ENCODE measurements around the gene ADA.
"Not testable (repeated sequence)": the region's sequence is repeated elsewhere in the genome, so short reads cannot be mapped to it uniquely, and the experiment has no call there.

The ADA gene

DNA sequence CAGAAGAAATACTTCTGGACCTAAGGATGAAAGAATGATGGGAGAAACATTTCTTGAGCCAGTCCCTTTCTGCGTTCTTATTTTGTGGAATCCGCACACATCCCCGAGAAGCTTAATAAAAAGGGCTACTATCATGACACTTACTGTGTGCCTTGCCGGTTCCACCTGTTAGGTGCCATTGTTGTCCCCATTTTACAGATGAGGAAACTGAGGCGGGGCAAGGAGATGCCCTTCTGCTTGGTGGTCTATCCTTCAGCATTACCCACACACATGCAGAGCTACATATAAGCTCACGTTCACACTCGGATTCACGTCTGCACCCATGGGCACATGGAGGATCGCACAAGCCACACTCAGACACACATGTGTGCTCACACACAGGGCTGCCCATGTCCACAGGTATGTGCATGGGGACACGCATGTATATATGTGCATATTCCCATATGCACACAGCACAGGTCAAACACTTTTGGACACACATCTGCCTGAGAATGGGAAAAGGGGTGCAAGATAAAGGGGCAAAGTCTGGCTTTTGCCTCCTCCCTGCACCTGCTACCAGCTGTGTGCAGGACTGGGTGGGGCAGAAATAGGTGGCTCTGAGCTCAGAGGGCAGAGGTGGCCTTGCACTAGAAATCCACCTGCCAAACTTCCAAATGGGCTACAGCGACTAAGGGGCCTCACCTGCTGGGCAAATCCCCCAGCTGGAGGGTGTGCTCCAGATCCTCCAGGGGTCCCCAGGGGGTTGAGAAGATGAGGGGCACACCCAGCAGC, 30.5 kb upstream of the ADA start:
- in situ Hi-C loops (cut with MboI; ENCODE audit: low sequenced_read_pairs): loop anchor here (10.0 kb wide), 1 partner anchor 183 kb away; no protein-coding TSS in a partner anchor

DNA sequence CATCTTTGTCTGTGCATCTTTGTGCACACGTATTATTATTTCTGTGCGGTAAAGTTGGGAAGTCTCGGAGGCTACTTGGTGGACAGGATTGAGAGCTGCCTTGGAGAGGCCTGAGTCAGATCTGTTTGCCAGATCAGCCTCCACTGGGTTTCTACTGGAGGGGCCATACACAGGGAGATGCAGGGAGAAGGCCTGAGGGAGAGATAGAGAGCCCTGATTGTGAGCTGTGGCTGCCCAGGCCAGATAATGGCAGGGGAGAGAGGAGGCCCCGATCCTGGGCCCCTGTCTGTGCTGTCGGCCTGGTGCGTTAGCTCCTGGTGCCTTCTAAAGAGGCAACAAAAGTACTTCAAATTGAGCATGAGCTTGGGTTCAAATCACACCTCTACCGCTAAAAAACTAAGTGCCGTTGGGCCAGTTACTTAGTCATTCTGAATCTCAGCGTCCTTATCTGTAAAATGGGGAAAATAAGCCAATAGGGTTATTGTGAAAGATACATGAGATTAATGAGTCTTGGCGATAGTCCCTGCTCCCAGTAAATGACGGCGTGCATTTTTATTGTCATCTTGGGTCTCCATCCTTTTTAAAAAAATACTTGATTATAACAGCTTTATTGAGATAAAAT, 27.6 kb upstream of the ADA start:
- in situ Hi-C loops (cut with MboI; ENCODE audit: low sequenced_read_pairs): no loop called here

DNA sequence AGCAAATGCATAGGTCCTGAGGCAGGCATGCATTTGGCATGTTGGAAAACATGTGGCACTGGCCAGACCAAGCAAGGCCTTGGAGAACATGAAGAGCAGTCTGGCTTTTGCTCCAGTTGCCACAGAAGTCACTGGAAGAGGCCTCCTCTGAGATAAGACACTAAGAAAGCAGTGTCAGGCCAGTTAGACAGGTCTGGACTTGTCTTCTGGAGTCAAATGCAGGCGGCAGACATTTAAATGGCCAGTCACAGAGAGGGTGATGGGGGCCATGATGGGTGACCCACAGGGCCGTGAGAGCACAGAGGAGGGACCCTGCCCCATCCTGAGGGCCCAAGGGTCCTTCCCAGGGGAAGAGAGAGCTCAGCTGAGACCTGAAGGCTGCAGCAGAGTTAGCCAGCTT, 26.7 kb upstream of the ADA start:
- in situ Hi-C loops (cut with MboI; ENCODE audit: low sequenced_read_pairs): no loop called here

DNA sequence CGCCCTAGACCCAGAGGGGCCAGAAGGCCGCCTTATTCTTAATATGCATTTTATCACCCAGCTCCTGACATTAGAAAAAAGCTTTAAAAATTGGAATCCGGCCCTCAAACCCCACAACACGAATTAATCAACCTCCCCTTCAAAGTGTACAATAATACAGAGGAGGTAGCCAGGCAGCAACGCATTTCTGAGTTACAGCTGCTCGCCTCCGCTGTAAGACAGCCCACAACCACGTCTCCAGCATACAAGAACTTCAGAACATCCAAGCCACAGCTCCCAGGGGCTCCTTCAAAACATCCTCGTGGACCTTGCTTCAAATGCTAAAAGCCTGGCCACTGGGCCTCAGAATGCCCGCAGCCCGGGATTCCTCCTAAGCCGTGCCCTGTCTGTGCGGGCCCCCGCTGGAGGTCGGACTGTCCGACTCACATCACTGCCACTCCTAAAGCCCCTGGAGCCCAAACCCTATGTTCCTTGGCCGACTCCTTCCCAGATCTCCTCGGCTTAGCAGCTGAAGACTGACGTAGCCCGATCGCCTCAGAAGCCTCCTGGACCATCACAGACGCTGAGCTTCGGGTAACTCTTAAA, 20.9 kb upstream of the ADA start:
- in situ Hi-C loops (cut with MboI; ENCODE audit: low sequenced_read_pairs): not testable (repeated sequence)

DNA sequence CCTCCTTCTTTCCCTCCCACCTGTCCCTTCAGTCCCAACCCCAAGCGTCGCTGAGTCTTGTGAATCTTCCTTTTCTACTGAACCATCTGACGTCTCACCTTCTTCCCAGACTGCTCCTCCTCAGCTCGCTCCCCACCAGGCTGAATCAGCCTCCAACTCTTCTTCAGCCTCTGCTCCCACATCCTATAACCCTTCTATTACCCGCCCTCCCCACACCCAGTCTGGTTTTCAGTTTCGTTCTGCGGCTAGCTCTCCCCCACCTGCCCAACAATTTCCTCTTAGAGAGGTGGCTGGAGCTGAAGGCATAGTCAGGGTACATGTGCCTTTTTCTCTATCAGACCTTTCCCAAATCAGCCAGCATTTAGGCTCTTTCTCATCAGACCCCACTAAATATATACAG, 20.0 kb upstream of the ADA start:
- in situ Hi-C loops (cut with MboI; ENCODE audit: low sequenced_read_pairs): not testable (repeated sequence)

DNA sequence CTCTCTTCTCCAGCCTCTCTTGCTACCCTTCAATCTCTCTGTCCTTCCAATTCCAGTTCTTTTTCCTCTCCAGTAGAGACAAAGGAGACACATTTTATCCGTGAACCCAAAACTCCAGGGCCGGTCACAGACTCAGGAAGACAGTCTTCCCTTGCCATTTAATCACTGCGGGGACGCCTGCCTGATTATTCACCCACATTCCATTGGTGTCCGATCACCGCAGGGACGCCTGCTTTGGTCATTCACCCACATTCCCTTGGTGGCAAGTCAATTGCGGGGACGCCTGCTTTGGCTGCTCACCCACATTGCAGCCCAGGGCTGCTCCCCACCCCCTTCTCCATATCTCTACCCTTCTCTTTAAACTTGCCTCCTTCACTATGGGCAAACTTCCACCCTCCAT, 19.4 kb upstream of the ADA start:
- in situ Hi-C loops (cut with MboI; ENCODE audit: low sequenced_read_pairs): not testable (repeated sequence)

DNA sequence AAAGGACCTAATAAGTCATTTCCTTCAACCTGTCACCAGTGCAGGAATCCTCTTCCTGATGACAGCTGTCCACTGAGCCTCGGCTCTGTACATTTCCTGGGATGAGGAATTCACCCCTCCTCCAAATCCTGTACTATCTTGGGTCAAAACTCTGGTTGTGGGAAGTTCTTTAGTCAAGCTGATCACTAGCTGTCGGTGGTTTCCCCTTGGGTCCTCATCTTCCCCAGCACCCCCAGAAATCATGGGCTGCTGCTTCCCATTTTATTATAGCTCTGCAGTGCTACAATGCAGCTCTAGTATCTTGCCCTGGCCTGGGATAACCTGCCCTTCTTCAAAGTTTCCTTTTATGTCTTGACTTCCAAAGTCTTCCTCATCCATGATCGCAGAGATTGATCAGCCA, 14.6 kb upstream of the ADA start:
- in situ Hi-C loops (cut with MboI; ENCODE audit: low sequenced_read_pairs): no loop called here

DNA sequence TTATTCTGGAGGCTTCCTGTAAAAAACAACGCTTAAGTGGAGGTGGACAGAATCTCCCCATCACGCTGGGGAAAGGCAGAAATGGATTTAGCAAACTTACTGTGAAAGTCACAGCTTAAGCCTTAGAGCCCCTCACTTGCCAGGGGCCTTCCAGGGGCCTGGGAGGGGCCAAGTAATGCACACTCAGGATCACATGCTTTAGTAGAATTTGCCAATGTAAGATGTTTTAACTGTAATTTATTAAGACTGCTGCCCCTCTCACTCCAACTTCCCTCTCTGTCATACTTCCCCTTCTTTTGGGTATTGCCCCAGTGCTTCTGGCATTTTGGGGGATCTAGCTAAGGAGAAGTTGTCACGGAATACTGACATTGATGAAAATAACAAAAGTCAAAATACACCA, 12.6 kb upstream of the ADA start:
- in situ Hi-C loops (cut with MboI; ENCODE audit: low sequenced_read_pairs): no loop called here

DNA sequence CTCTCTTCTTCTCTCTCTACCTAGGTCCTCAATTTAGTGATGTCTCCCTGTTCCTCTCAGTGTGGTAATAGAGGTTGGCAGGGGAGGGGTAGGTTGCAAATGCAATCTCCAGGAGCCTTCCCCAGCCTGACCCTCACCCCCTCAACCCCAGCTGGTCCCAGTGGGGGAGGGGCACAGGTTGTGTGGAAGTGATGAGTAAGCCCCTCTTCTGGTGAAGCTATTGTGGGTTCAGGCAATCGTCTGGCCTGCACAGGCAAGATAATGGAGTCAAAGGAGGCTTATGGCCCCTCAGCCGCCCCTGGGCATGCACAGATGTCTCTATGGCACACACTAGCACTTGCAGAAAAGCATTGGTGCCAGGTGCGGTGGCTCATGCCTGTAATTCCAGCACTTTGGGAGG, 10.8 kb upstream of the ADA start:
- in situ Hi-C loops (cut with MboI; ENCODE audit: low sequenced_read_pairs): no loop called here

DNA sequence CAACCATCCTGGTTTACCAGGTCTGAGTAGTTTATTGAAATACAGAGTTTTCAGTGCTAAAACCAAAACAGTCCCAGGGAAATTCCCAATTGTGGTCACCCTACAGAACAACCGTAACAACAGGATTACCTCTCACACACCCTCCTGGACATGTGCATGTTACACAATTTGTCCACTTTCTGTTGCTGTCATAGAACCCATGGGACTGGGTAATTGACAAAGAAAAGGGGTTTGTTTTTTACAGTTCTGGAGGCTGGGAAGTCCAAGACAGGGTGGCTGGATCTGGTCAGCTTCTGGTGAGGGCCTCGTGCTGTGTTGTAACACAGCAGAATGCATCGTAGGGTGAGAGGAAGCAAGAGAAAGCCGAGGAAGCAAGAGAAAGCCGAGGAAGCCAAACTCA, 9.1 kb upstream of the ADA start:
- in situ Hi-C loops (cut with MboI; ENCODE audit: low sequenced_read_pairs): no loop called here

DNA sequence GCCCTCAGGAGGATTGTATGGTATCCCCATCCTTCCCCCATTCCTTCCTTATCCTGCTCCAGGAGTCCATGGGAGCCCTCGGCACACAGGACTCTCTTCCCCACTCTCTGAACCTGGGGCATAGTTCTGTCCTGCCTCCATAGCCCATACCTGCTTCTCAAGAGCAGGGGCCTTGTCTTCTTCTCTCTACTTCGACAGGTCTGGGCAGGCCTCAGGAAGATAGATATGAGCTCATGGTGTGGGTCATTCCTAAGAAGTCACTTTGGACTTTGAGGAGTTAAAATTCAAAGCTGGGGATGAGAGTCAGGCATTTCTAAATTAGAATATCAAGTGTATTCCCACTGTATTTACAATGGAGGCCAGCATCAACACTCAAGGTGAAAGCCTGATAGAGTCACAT, 8.4 kb upstream of the ADA start:
- in situ Hi-C loops (cut with MboI; ENCODE audit: low sequenced_read_pairs): no loop called here

DNA sequence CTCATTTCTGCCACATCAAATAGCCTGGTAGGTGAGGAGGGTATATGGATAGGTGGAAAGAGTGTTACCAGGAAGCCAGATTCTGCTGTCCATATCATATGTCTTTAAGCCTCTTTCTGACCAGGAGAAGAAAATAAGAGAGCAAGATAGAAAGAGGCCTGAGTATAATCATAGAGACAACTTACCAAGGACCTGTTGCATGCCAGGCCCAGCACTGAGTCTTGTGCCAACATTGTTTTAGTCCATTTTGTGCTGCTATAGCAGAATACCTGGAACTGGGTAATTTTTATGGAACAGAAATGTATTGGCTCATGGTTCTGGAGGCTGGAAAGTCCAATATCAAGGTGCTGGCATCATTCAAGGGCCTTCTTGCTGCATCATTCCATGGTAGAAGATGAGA, 7.3 kb upstream of the ADA start:
- in situ Hi-C loops (cut with MboI; ENCODE audit: low sequenced_read_pairs): no loop called here

DNA sequence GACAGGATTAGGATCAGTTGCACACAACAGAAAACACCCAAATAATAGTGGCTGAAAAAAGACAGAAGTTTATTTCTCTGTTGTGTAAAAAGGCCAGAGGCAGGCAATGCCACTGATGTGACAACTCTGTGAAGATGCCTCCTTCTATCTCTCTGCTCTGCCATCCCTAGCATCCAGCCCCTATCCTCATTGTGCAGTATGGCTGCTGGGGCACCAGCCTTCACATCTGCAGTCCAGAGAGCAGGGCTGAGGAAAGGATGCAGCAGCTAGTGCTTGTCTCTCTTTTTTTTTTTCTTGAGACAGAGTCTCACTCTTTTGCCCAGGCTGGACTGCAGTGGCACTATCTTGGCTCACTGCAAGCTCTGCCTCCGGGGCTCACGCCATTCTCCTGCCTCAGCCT, 6.4 kb upstream of the ADA start:
- in situ Hi-C loops (cut with MboI; ENCODE audit: low sequenced_read_pairs): no loop called here

DNA sequence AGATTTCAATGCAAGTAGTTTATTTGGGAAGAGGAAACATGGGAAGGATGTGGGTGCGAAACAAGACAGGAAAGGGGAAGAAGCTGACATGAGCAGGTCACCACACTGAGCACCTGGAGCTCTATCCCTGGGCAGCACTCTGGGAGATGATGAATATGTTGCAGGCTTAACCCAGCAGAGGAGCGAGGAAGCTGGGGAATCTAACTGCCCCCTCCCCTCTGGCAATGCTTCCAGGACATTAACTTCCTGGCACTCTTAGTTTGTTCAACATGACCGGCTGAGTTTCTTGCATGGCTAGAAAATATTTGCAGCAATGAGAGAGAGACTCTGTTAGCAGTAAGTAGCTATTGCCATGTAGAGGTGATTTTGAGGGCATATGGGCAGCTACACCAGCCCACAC, 4.9 kb upstream of the ADA start:
- in situ Hi-C loops (cut with MboI; ENCODE audit: low sequenced_read_pairs): no loop called here

DNA sequence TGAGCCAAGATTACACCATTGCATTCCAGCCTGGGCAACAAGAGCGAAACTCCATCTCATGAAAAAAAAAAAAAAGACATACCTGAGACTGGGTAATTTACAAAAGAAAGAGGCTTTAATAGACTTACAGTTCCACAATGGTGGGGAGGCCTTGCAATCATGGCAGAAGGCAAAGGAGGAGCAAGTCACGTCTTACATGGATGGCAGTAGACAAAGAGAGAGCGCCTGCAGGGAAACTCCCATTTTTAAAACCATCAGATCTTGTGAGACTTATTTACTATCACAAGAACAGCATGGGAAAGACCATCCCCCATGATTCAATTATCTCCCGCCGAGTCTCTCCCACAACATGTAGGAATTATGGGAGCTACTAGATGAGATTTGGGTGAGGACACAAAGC, 2.7 kb upstream of the ADA start:
- in situ Hi-C loops (cut with MboI; ENCODE audit: low sequenced_read_pairs): not testable (repeated sequence)

DNA sequence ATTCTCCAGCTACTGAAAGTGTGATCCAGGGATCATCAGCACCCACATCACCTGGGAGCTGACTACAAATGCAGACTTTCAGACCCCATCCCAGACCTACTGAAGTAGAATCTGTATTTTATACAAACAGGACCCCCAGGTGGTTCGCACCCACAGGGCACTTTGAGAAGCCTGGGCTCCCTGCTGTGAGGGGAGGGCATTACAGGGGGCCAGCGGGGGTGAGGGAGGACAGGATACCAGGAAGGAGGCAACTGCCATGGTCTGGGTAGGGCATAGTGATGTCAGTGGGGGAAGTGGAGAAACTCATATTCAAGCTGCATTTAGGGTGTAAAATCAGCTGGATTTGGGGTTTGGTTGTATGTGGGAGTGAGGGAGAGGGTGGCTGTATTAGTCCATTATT, 2.0 kb upstream of the ADA start:
- in situ Hi-C loops (cut with MboI; ENCODE audit: low sequenced_read_pairs): no loop called here

DNA sequence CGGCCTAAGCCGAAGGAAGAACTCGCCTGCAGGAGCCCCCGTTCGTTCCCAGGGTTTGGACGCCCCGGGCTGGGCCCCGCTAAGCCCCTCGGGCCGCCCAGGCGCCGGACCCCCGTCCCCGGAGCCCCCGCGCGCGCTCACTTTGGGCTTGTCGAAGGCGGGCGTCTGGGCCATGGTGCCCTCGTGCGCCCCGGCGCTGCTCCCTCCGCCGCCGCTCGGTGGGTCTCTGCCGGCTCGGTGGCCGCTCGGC, 140 bp downstream of the ADA start:
- in situ Hi-C loops (cut with MboI; ENCODE audit: low sequenced_read_pairs): no loop called here

DNA sequence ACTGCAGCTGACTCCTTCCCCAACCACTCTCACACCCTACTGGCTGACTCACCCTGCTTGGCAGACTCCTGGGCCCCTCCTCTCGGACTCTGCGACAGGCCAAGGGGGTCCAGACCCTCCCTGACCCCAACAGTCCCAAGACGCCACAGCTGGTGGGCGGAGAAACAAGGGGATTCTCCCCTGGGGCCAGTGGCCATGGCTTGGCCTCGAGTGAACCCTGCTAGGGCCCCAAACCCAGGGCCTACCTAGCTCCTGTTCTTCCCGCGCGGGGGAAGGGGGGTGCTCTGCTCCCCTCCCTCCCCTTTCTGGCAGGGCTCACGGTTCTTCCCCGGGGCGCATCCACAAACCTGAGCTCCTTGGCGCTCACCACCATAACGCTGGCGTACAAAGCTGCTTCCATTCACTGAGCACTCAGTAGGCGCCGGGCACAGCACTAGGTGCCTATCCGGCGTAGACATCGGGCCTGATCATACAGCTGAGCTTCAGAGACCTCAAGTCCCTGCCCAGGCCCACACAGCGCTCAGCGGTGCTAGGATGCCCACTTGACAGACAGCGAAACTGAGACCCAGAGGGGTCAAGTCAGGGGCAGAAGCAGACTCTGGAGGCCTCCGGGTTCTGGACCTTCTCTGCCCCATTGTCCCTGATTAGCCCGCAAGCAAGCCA, 597 bp downstream of the ADA start:
- in situ Hi-C loops (cut with MboI; ENCODE audit: low sequenced_read_pairs): no loop called here

DNA sequence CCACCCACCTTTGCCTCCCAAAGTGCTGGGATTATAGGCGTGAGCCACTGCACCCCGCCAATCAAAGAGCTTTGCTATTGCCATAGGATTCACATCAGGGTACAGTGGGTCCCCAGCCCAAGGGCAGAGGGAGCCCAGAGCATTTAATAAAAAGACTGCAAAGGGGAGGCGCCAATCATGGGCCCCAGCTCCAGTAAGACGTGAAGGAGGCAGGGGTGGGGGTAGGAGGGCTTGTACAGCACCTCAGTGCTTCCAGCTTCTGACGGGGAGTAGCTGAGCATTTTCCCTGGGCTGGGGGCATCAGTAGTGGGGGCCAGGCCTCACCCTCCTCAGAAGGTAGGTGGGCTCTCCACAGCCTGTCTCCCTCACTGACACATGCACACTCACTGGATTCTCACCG, 1.5 kb downstream of the ADA start:
- in situ Hi-C loops (cut with MboI; ENCODE audit: low sequenced_read_pairs): no loop called here

DNA sequence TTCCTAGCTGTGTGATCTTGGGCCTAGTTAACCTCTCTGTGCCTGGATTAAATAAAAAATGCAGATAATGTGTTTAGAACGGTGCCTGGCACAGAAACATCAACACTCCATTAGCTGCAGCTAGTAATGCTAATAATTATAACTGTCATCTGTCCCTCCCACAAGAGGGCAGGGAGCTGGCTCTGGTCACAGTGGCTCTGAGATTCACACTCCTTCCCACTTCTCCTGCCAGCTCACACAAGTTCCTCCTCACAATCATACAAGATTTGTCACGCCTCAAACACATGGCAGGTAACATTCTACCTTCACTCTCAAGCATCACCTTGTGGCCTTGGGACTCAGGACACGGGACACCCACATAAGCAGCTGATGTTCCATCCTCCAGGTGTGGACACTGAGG, 2.4 kb downstream of the ADA start:
- in situ Hi-C loops (cut with MboI; ENCODE audit: low sequenced_read_pairs): no loop called here

DNA sequence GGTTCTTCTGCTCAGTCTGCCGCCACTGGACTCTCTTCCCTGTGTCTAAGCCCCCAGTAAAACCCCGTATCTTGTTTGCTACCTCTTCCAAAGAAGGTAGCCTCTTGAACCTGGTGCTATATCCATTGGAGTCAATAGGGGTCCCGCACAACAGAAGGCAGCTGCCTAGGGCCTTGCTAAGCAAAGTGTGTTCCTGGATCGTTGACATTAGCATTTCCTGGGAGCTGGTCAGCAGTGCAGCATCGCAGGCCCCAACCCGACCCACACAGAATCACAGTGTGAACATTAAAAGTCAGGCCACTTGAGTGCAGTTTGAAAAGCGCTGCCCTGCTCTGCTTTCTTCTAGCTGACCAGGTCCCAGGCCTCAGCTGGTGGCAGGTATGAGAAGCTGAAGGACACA, 2.9 kb downstream of the ADA start:
- in situ Hi-C loops (cut with MboI; ENCODE audit: low sequenced_read_pairs): no loop called here

DNA sequence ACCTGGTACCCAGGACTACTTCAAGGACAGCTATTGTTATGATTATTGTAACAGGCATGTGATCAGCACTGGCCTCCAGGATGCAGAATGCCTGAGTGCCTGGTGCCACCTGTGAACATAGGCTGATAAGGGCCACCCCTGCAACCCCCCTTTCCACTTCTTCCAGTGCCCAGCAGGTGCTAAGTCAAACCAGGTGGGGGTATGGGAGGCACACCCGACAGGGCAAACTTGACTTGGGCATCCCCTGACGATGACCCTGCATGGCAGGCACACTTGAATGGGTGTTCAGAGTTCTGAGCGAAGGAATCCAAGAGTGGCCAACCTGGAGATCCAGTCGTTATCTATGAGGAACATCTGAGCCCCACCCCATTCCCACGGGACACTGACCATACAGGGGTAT, 3.4 kb downstream of the ADA start:
- in situ Hi-C loops (cut with MboI; ENCODE audit: low sequenced_read_pairs): no loop called here
